ENCODE results near the gene ESYT2.

- TF ChIP-seq, protein P1, sequence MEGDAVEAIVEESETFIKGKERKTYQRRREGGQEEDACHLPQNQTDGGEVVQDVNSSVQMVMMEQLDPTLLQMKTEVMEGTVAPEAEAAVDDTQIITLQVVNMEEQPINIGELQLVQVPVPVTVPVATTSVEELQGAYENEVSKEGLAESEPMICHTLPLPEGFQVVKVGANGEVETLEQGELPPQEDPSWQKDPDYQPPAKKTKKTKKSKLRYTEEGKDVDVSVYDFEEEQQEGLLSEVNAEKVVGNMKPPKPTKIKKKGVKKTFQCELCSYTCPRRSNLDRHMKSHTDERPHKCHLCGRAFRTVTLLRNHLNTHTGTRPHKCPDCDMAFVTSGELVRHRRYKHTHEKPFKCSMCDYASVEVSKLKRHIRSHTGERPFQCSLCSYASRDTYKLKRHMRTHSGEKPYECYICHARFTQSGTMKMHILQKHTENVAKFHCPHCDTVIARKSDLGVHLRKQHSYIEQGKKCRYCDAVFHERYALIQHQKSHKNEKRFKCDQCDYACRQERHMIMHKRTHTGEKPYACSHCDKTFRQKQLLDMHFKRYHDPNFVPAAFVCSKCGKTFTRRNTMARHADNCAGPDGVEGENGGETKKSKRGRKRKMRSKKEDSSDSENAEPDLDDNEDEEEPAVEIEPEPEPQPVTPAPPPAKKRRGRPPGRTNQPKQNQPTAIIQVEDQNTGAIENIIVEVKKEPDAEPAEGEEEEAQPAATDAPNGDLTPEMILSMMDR (IDR thresholded peaks at IDR 0.05; ENCODE audit: poor library complexity) = no peak
- TF ChIP-seq EZH2phosphoT487 (IDR thresholded peaks at IDR 0.05; ENCODE audit: low read depth, severe bottlenecking, unreplicated experiment) (no peak), EZH2 (IDR thresholded peaks at IDR 0.05; ENCODE audit: borderline replicate concordance) (no peak)
These were observed 78.1 kb downstream of the ESYT2 start for GRCh38 chr7:158751199-158751598.

All from hepatocyte (in vitro differentiated cells).